RWPE1 (cell line): ENCODE measurements around the gene CPS1.

Experiments
- CTCF ChIA-PET: fragments of 350-600 bp; sonication (Branson Sonifier 250); formaldehyde crosslinking; extraction: SDS; loops from one replicate; lab custom pipeline; 2021; lab: Yijun Ruan, JAX
- POLR2A ChIA-PET: fragments of 400-600 bp; formaldehyde crosslinking; extraction: SDS; loops from one replicate; lab custom pipeline; 2020; ENCODE audit warnings: antibody characterized with exemption; ENCODE audit not compliant: low non-redundant PET; lab: Yijun Ruan, JAX
- DNase-seq: peaks from one replicate; pipeline ENCODE4 v3.0.0; 2012; ENCODE audit warnings: low spot score
- H3K27ac ChIP-seq: fragments of 450-650 bp; 2 replicates; pipeline ENCODE4 v1.5.1; 2017
- CTCF ChIP-seq: fragments of 450-650 bp; conservative IDR thresholded peaks from 2 replicates; pipeline ENCODE4 v1.5.1; 2017; ENCODE audit warnings: low read depth, mild to moderate bottlenecking

Gene CPS1

GRCh38 chr2:210524533-210524932, 31.9 kb upstream of the CPS1 start:
- POLR2A ChIA-PET, result no interaction called here
- no peak overlapping the region for H3K27ac ChIP-seq
- CTCF ChIA-PET, result no interaction called here
- TF ChIP-seq CTCF, result no peak
- DNase-seq, result no peak

GRCh38 chr2:210527286-210527685, 29.1 kb upstream of the CPS1 start:
- no peak overlapping the region for H3K27ac ChIP-seq
- no peak for TF ChIP-seq CTCF
- ChIA-PET CTCF (interaction anchor here (0.7 kb wide), 1 partner anchor 154 kb away, joined by 3 read pairs; no protein-coding TSS in a partner anchor), POLR2A (no interaction called here)
- DNase-seq, result no peak

DNA sequence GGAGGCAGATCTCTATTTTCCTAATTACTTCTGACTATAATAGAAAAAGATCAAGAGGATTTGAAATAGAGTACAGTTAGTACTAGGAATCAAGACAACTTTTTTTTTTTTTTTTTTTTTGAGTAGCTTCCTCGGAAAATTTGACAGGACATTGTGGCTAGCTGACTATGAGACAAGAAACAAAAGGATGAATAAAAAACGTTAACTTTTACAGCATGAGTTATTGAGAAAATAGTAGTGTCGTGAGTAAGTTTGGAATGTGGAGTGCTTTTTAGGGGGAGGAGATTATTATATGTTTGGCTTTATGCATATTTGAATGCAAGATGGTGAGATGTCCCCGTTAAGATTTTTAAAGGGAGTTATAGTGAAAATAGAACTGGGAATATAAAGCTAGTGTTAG, 27.7 kb upstream of the CPS1 start:
- CTCF ChIA-PET, result interaction anchor here (0.6 to 1.2 kb wide), 2 partner anchors 26 to 102 kb away, joined by 3 read pairs; no protein-coding TSS in a partner anchor
- POLR2A ChIA-PET, result no interaction called here
- no peak for TF ChIP-seq CTCF
- DNase-seq, result no peak
- H3K27ac ChIP-seq, result no peak overlapping the region

GRCh38 chr2:210531050-210531449, 25.3 kb upstream of the CPS1 start:
- TF ChIP-seq CTCF, result no peak

DNA sequence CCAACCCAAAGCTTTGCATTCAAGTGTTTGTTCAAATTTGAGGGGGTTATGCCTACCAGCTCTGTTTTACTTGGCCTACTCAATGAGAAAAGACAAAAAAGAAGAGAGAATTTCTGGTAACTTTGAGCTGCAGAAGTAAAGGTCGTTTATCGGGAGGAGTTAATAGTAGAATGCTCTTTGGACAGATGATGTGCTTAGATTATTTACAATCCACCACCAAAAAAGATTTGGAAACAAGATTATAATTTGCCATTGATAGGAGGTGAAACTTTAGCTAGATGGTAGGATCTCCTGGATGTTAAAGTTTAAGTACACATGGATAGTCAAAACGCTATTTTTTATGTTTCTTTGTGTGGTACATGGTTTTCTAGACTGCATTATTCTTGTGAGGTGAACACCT, 24.9 kb upstream of the CPS1 start:
- no peak for DNase-seq
- ChIA-PET POLR2A (no interaction called here), CTCF (interaction anchor here (0.8 kb wide), 1 partner anchor 570 kb away, joined by 3 read pairs; no protein-coding TSS in a partner anchor)
- no peak overlapping the region for H3K27ac ChIP-seq
- TF ChIP-seq CTCF, result no peak

More at GRCh38 chr2:210531050-210531449, 25.3 kb upstream of the CPS1 start:
- no peak for DNase-seq
- H3K27ac ChIP-seq, result no peak overlapping the region
- CTCF ChIA-PET, result no interaction called here
- POLR2A ChIA-PET, result no interaction called here

- no peak overlapping the region for H3K27ac ChIP-seq
- TF ChIP-seq CTCF, result no peak
- no peak for DNase-seq
- ChIA-PET POLR2A (no interaction called here), CTCF (no interaction called here)
Observed at GRCh38 chr2:210533389-210533788, 23.0 kb upstream of the CPS1 start.
